ENCODE results near the gene ANKRD10. TPM values are rescaled to one million over a fixed set of nuclear protein-coding genes. Genes with fewer than 3 reads are reported as not detected.

The ANKRD10 gene
- total RNA-seq, 1 experiment from 2014 or later = 159 TPM

DNA sequence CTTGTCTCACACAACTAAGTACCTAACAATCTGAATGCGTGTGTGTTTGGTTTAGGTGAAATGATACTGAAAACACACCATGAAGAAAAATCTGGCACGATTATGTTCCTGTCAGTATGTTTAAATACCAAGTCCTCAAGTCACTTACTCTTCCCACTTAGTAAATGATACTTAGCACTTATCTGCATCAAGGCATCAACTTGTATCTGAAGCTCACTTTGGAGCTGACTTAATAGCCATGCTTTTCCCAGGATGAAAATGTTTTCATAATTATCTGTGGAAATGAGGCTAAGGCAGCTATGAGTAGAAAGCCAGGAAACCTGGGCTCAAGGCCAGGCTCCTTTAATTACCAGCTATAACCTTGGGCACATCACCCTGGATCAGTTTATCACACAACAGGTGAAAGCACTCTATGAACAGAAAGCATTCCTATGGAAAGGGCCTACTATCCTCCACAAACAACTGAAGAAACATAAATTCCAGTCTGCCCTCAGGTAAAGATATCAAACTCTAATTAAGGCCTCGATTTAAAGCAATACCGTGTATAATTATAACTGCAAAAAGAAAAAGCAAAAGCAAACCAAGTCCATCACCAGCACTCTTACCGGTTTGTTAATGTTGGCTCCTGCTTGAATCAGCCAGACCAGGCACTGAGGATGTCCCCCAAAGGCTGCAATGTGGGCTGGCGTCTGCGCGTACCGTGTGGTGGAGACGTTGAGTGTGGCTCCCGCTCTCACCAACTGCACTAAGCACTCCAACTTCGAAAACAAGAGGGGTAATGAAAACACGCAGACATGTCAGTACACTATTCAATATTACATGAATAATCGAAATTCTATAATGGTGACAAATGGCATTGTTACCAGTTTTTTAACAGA, 4.6 kb downstream of the ANKRD10 start:
- no peak overlapping the region for H2AK5ac ChIP-seq (ENCODE audit: insufficient read length, low read length)
- no peak overlapping the region for H3K4ac ChIP-seq (ENCODE audit: low read depth, low read length)
- no peak overlapping the region for H3K14ac ChIP-seq (ENCODE audit: insufficient read depth, low read length)
- no peak overlapping the region for H3K23ac ChIP-seq (ENCODE audit: insufficient read length, low read depth, low read length)
- Mint-ChIP-seq H3K27me3 (ENCODE audit: low read depth) (no peaks in the 10 kb centered on the region), H3K4me1 (peaks cover 72 to 76% of the 10 kb centered on the region in 2 experiments), H3K4me3 (peak overlapping the region; percentile 8 to 57; a peak in 4 of 5 replicates), H3K9me3 (no peaks in the 10 kb centered on the region), H3K36me3 (ENCODE audit: insufficient read depth in 1 of 3, low read depth in 3 of 3) (peaks cover 31 to 54% (median 49%) of the 10 kb centered on the region in 3 experiments), H3K27ac (peak overlapping the region; percentile 47 to 80 (median 71))
- no peak overlapping the region for H2BK20ac ChIP-seq (ENCODE audit: low read depth, low read length, poor library complexity, severe bottlenecking)
- no peak overlapping the region for H4K8ac ChIP-seq (replicated peaks; ENCODE audit: insufficient read length, low read depth, low read length)
- no peak overlapping the region for H2BK5ac ChIP-seq (ENCODE audit: insufficient read length, low read length)
- no peak overlapping the region for H2BK15ac ChIP-seq (ENCODE audit: low read depth, low read length)
- peaks cover 14% of the 10 kb centered on the region for H3K23me2 ChIP-seq (ENCODE audit: insufficient read length, low read depth, low read length, poor library complexity, severe bottlenecking)
- H2AFZ ChIP-seq (ENCODE audit: low read length) = no peak overlapping the region
- no peak overlapping the region for H2BK120ac ChIP-seq (ENCODE audit: low read depth, low read length, poor library complexity, severe bottlenecking)
- no peak overlapping the region for H3K27ac ChIP-seq (ENCODE audit: insufficient read length, low read depth, low read length)
- H3K18ac ChIP-seq (ENCODE audit: insufficient read length, low read depth, low read length) = no peak overlapping the region
- no peak overlapping the region for H3K4me2 ChIP-seq (ENCODE audit: insufficient read depth, insufficient read length, low read length)
- no peaks in the 10 kb centered on the region for H4K20me1 ChIP-seq (ENCODE audit: control insufficient read depth, insufficient read depth, insufficient read length)
- peaks cover 72% of the 10 kb centered on the region for H3K79me2 ChIP-seq (ENCODE audit: insufficient read depth, low read length)
- WGBS (ENCODE audit: extremely low coverage, insufficient read length, low lambda C conversion rate) = no CpG with 5 or more reads among the region's 14 CpGs
- H2BK12ac ChIP-seq (ENCODE audit: insufficient read length, low read depth, low read length) = no peak overlapping the region
- no peak overlapping the region for H4K91ac ChIP-seq (ENCODE audit: insufficient read length, low read depth, low read length)
- H3K4me1 ChIP-seq (ENCODE audit: insufficient read depth, low read length) = peaks cover 20% of the 10 kb centered on the region
- no peak overlapping the region for H3K56ac ChIP-seq (ENCODE audit: insufficient read length, low read depth, low read length)
- H3K9ac ChIP-seq (ENCODE audit: extremely low read depth, insufficient read length, low read length) = no peak overlapping the region
- TF ChIP-seq, protein P1, sequence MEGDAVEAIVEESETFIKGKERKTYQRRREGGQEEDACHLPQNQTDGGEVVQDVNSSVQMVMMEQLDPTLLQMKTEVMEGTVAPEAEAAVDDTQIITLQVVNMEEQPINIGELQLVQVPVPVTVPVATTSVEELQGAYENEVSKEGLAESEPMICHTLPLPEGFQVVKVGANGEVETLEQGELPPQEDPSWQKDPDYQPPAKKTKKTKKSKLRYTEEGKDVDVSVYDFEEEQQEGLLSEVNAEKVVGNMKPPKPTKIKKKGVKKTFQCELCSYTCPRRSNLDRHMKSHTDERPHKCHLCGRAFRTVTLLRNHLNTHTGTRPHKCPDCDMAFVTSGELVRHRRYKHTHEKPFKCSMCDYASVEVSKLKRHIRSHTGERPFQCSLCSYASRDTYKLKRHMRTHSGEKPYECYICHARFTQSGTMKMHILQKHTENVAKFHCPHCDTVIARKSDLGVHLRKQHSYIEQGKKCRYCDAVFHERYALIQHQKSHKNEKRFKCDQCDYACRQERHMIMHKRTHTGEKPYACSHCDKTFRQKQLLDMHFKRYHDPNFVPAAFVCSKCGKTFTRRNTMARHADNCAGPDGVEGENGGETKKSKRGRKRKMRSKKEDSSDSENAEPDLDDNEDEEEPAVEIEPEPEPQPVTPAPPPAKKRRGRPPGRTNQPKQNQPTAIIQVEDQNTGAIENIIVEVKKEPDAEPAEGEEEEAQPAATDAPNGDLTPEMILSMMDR (conservative IDR thresholded peaks at IDR 0.05) = no peak
- H3K79me1 ChIP-seq (ENCODE audit: insufficient read depth, low read depth, low read length, poor library complexity, severe bottlenecking) = no peaks in the 10 kb centered on the region
- no peaks in the 10 kb centered on the region for H3K27me3 ChIP-seq (ENCODE audit: insufficient read depth, low read length)
- H4K5ac ChIP-seq (ENCODE audit: insufficient read length, low read depth, low read length) = no peak overlapping the region
- DNase-seq = no peak
- H3T11ph ChIP-seq (ENCODE audit: low read length) = no peak overlapping the region
- no peaks in the 10 kb centered on the region for H3K9me3 ChIP-seq (ENCODE audit: control insufficient read depth, low read depth, low read length)
